Prostate gland (tissue), 2 donors: ENCODE measurements around the gene CACNG7.

Experiments
- CTCF ChIP-seq, 4 experiments: fragments of 200-600 bp in 2 of 4; fragments of 450-650 bp in 2 of 4; sonication (generic) in 2 of 4; IDR thresholded peaks; 1 replicate in 3 of 4; 2 replicates in 1 of 4; pipeline ENCODE4 v1.5.1; 2016 to 2019; ENCODE audit warnings: antibody characterized with exemption in 4 of 4, mild to moderate bottlenecking in 2 of 4, moderate library complexity in 2 of 4
- POLR2A ChIP-seq: fragments of 450-650 bp; IDR thresholded peaks from one replicate; pipeline ENCODE4 v1.6.1; 2016; ENCODE audit warnings: antibody characterized with exemption, mild to moderate bottlenecking
- POLR2AphosphoS5 ChIP-seq: sonication (generic); formaldehyde crosslinking; IDR thresholded peaks from one replicate; pipeline ENCODE4 v1.6.1; 2017; ENCODE audit warnings: antibody characterized with exemption

GRCh38 chr19:53953383-53953782 lies 44.3 kb downstream of the CACNG7 start:
- TF ChIP-seq CTCF (IDR thresholded peaks at IDR 0.05) (no peak), POLR2A (no peak), POLR2AphosphoS5 (no peak)
